ENCODE measurements around the gene HORMAD2.
"Not testable (repeated sequence)": the region's sequence is repeated elsewhere in the genome, so short reads cannot be mapped to it uniquely, and the experiment has no call there.

Gene HORMAD2

GRCh38 chr22:30045901-30046715 is 34.2 kb upstream of the HORMAD2 start:
- no peak overlapping the region for H3K4me3 ChIP-seq (ENCODE audit: low read length)
- no peak for TF ChIP-seq ZNF274 (IDR thresholded peaks at IDR 0.05; ENCODE audit: low read depth, low read length)

- no peak overlapping the region for H3K4me3 ChIP-seq (ENCODE audit: low read length)
Observed at GRCh38 chr22:30046716-30047363, 33.4 kb upstream of the HORMAD2 start.

GRCh38 chr22:30047364-30047738 is 32.9 kb upstream of the HORMAD2 start:
- TF ChIP-seq ZNF274 (IDR thresholded peaks at IDR 0.05; ENCODE audit: low read depth, low read length) = no peak
- no peak overlapping the region for H3K4me3 ChIP-seq (ENCODE audit: low read length)

More at GRCh38 chr22:30046716-30047363, 33.4 kb upstream of the HORMAD2 start:
- no peak for TF ChIP-seq ZNF274 (IDR thresholded peaks at IDR 0.05; ENCODE audit: low read depth, low read length)

GRCh38 chr22:30048681-30049080 is 31.6 kb upstream of the HORMAD2 start:
- TF ChIP-seq ZNF274 (IDR thresholded peaks at IDR 0.05; ENCODE audit: low read depth, low read length) = no peak
- H3K4me3 ChIP-seq (ENCODE audit: low read length) = no peak overlapping the region

GRCh38 chr22:30054067-30054763 is 26.0 kb upstream of the HORMAD2 start:
- no peak for TF ChIP-seq ZNF274 (IDR thresholded peaks at IDR 0.05; ENCODE audit: low read depth, low read length)
- no peak overlapping the region for H3K4me3 ChIP-seq (ENCODE audit: low read length)

GRCh38 chr22:30054764-30055069 is 25.5 kb upstream of the HORMAD2 start:
- no peak overlapping the region for H3K4me3 ChIP-seq (ENCODE audit: low read length)
- no peak for TF ChIP-seq ZNF274 (IDR thresholded peaks at IDR 0.05; ENCODE audit: low read depth, low read length)

- no peak overlapping the region for H3K4me3 ChIP-seq (ENCODE audit: low read length)
- TF ChIP-seq ZNF274 (IDR thresholded peaks at IDR 0.05; ENCODE audit: low read depth, low read length) = no peak
Observed at GRCh38 chr22:30056015-30056414, 24.2 kb upstream of the HORMAD2 start.

GRCh38 chr22:30057375-30057774 is 22.9 kb upstream of the HORMAD2 start:
- no peak overlapping the region for H3K4me3 ChIP-seq (ENCODE audit: low read length)
- TF ChIP-seq ZNF274 (IDR thresholded peaks at IDR 0.05; ENCODE audit: low read depth, low read length) = no peak

- not testable (repeated sequence) for H3K4me3 ChIP-seq (ENCODE audit: low read length)
Observed at GRCh38 chr22:30059346-30060020, 20.8 kb upstream of the HORMAD2 start.

- not testable (repeated sequence) for H3K4me3 ChIP-seq (ENCODE audit: low read length)
Observed at GRCh38 chr22:30061094-30061493, 19.2 kb upstream of the HORMAD2 start.

GRCh38 chr22:30062259-30062658 is 18.0 kb upstream of the HORMAD2 start:
- no peak overlapping the region for H3K4me3 ChIP-seq (ENCODE audit: low read length)
- TF ChIP-seq ZNF274 (IDR thresholded peaks at IDR 0.05; ENCODE audit: low read depth, low read length) = no peak

GRCh38 chr22:30062950-30063349 is 17.3 kb upstream of the HORMAD2 start:
- TF ChIP-seq ZNF274 (IDR thresholded peaks at IDR 0.05; ENCODE audit: low read depth, low read length) = no peak
- no peak overlapping the region for H3K4me3 ChIP-seq (ENCODE audit: low read length)

- no peak overlapping the region for H3K4me3 ChIP-seq (ENCODE audit: low read length)
- TF ChIP-seq ZNF274 (IDR thresholded peaks at IDR 0.05; ENCODE audit: low read depth, low read length) = no peak
Observed at GRCh38 chr22:30064172-30064571, 16.1 kb upstream of the HORMAD2 start.

- TF ChIP-seq ZNF274 (IDR thresholded peaks at IDR 0.05; ENCODE audit: low read depth, low read length) = no peak
- H3K4me3 ChIP-seq (ENCODE audit: low read length) = no peak overlapping the region
Observed at GRCh38 chr22:30073743-30074142, 6.5 kb upstream of the HORMAD2 start.

GRCh38 chr22:30074147-30074546 is 6.1 kb upstream of the HORMAD2 start:
- H3K4me3 ChIP-seq (ENCODE audit: low read length) = no peak overlapping the region
- TF ChIP-seq ZNF274 (IDR thresholded peaks at IDR 0.05; ENCODE audit: low read depth, low read length) = no peak

Measured in GM08714 (cell line).